ENCODE results near the gene GINS2. TPM values are rescaled to one million over a fixed set of nuclear protein-coding genes. Genes with fewer than 3 reads are reported as not detected.

GINS2 gene
- total RNA-seq, 4 donors from 2014 or later, result 0.24 to 1.2 (median 0.55) TPM

- Histone ChIP-seq H3K4me3 (replicated peaks in 1 of 3) (no peak overlapping the region), H3K36me3 (peaks cover 44 to 63% of the 10 kb centered on the region in 2 donors), H3K9me3 (no peaks in the 10 kb centered on the region), H3K4me1 (peaks cover 13 to 31% of the 10 kb centered on the region in 2 donors), H3K27me3 (no peaks in the 10 kb centered on the region), H3K27ac (no peak overlapping the region)
- intact Hi-C loops (cut with DNase I), result loop anchor here (5.0 kb wide), 1 partner anchor 63 kb away; no protein-coding TSS in a partner anchor
- TF ChIP-seq, protein P1, sequence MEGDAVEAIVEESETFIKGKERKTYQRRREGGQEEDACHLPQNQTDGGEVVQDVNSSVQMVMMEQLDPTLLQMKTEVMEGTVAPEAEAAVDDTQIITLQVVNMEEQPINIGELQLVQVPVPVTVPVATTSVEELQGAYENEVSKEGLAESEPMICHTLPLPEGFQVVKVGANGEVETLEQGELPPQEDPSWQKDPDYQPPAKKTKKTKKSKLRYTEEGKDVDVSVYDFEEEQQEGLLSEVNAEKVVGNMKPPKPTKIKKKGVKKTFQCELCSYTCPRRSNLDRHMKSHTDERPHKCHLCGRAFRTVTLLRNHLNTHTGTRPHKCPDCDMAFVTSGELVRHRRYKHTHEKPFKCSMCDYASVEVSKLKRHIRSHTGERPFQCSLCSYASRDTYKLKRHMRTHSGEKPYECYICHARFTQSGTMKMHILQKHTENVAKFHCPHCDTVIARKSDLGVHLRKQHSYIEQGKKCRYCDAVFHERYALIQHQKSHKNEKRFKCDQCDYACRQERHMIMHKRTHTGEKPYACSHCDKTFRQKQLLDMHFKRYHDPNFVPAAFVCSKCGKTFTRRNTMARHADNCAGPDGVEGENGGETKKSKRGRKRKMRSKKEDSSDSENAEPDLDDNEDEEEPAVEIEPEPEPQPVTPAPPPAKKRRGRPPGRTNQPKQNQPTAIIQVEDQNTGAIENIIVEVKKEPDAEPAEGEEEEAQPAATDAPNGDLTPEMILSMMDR (IDR thresholded peaks at IDR 0.05), result no peak
- TF ChIP-seq POLR2A (IDR thresholded peaks at IDR 0.05), result no peak
- DNase-seq, result no peak
- 95% methylated on average over 32 to 34 of the region's 41 CpGs for WGBS, 2 donors
These were observed 34.3 kb downstream of the GINS2 start for GRCh38 chr16:85654251-85655095.

GRCh38 chr16:85653290-85653891 lies 35.4 kb downstream of the GINS2 start:
- TF ChIP-seq POLR2A (IDR thresholded peaks at IDR 0.05), result no peak
- TF ChIP-seq, protein P1 (IDR thresholded peaks at IDR 0.05), result no peak
- Histone ChIP-seq H3K27me3 (no peaks in the 10 kb centered on the region), H3K9me3 (no peaks in the 10 kb centered on the region), H3K4me3 (replicated peaks in 1 of 3) (no peak overlapping the region), H3K4me1 (peaks cover 10 to 27% of the 10 kb centered on the region in 2 donors), H3K27ac (peak overlapping the region; percentile 20 to 75 (median 53)), H3K36me3 (peaks cover 47 to 55% of the 10 kb centered on the region in 2 donors)
- intact Hi-C loops (cut with DNase I), result no loop called here
- 84 to 93% methylated on average over 10 to 13 of the region's 21 CpGs for WGBS, 2 donors
- DNase-seq, result peak in 1 of 2 donors; percentile 40

DNA sequence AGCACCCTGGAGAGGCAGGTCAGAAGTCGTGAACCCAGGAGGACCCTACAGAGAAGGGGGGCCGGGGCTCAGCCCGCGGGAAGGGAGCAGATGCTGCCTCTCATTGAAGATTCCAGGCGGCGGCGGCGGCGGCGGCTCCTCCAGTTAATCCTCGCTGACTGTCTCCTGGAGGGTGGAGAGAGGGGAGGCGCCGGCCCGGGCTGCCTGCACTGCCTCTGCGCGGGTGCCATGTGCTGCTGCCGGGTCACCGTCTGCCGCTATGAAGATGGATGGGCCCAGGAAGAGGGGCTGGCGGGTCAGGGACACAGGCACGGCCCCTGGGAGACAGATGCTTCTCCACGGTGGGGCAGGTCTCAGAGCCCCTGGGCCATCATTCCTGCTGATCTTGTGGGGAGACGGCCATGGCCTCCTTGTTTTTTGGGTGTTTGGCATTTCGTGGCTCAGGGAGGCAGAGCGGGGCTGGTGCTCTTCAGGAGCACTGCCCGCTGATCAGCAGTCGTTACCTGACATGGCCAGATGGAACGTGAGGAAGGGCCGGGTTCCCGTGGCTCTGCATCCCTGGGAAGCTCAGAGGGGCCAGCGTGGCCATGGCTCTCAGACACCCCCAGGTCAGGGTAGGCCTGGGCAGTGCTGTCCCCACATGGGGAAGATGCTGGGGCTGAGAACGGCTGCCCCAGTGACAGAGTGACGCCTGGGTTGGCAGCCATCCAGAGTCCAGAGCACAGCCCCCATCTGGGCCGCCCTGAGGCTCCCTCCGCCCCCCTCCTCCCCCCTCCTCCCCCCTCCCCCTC lies 36.1 kb downstream of the GINS2 start:
- no peak for TF ChIP-seq POLR2A (IDR thresholded peaks at IDR 0.05)
- TF ChIP-seq, protein P1 (IDR thresholded peaks at IDR 0.05), result no peak
- Histone ChIP-seq H3K4me3 (replicated peaks in 1 of 3) (no peak overlapping the region), H3K4me1 (peaks cover 10 to 27% of the 10 kb centered on the region in 2 donors), H3K36me3 (peaks cover 39 to 47% of the 10 kb centered on the region in 2 donors), H3K27me3 (no peaks in the 10 kb centered on the region), H3K9me3 (no peaks in the 10 kb centered on the region), H3K27ac (peak overlapping the region in 2 of 3 donors; percentile 52 to 56)
- whole genome bisulfite sequencing, 2 donors, result 66 to 76% methylated on average over 23 to 27 of the region's 35 CpGs
- intact Hi-C loops (cut with DNase I), result no loop called here
- DNase-seq, result peak; percentile 77 to 78

- intact Hi-C loops (cut with DNase I), result no loop called here
- 41 to 86% methylated on average over 5 to 23 of the region's 27 CpGs for WGBS, 2 donors
- no peak overlapping the region for H3K27ac ChIP-seq
- peaks cover 10 to 27% of the 10 kb centered on the region in 2 donors for H3K4me1 ChIP-seq
- H3K9me3 ChIP-seq, result no peaks in the 10 kb centered on the region
- peak in 1 of 2 donors; percentile 38 for DNase-seq
- no peak for TF ChIP-seq POLR2A (IDR thresholded peaks at IDR 0.05)
- TF ChIP-seq, protein P1 (IDR thresholded peaks at IDR 0.05), result no peak
- no peaks in the 10 kb centered on the region for H3K27me3 ChIP-seq
- H3K4me3 ChIP-seq (replicated peaks in 1 of 3), result no peak overlapping the region
- peaks cover 31 to 39% of the 10 kb centered on the region in 2 donors for H3K36me3 ChIP-seq
These were observed 36.9 kb downstream of the GINS2 start for GRCh38 chr16:85651629-85652430.

Data from thyroid gland (tissue), 4 donors.